IgD-negative memory B cell (primary cell): ENCODE measurements around the gene ZNF680. TPM values are rescaled to one million over a fixed set of nuclear protein-coding genes. Genes with fewer than 3 reads are reported as not detected.
"Not testable (repeated sequence)": the region's sequence is repeated elsewhere in the genome, so short reads cannot be mapped to it uniquely, and the experiment has no call there.

Source experiments
- H3K27ac Mint-ChIP-seq, 3 donors: one replicate each; pipeline ENCODE4 v1.8.0; 2020 to 2022; ENCODE audit warnings: mild to moderate bottlenecking in 3 of 3, mixed read lengths in 3 of 3, moderate library complexity in 1 of 3
- H3K27me3 Mint-ChIP-seq: one replicate; pipeline ENCODE4 v1.8.0; 2021; ENCODE audit warnings: mixed read lengths
- H3K36me3 Mint-ChIP-seq: one replicate; pipeline ENCODE4 v1.8.0; 2020; ENCODE audit warnings: mild to moderate bottlenecking, mixed read lengths
- H3K4me1 Mint-ChIP-seq, 3 donors: one replicate each; pipeline ENCODE4 v1.8.0; 2020 to 2022; ENCODE audit warnings: mixed read lengths in 3 of 3, mild to moderate bottlenecking in 1 of 3
- H3K4me3 Mint-ChIP-seq, 4 donors: one replicate each; pipeline ENCODE4 v1.8.0; 2020 to 2022; ENCODE audit warnings: mild to moderate bottlenecking in 4 of 4, mixed read lengths in 4 of 4, moderate library complexity in 3 of 4
- H3K9me3 Mint-ChIP-seq, 3 donors: one replicate each; pipeline ENCODE4 v1.8.0; 2020 to 2021; ENCODE audit warnings: mixed read lengths in 3 of 3, mild to moderate bottlenecking in 1 of 3
- polyA plus RNA-seq: library from polyadenylated mRNA; unstranded; fragments of 300-500 nt; fragmentation: Illumina TruSeq; gene quantifications from one replicate; pipeline ENCODE4 v1.2.3, GENCODE V29; 2021

The ZNF680 gene
- 10.4 TPM for polyA plus RNA-seq

DNA sequence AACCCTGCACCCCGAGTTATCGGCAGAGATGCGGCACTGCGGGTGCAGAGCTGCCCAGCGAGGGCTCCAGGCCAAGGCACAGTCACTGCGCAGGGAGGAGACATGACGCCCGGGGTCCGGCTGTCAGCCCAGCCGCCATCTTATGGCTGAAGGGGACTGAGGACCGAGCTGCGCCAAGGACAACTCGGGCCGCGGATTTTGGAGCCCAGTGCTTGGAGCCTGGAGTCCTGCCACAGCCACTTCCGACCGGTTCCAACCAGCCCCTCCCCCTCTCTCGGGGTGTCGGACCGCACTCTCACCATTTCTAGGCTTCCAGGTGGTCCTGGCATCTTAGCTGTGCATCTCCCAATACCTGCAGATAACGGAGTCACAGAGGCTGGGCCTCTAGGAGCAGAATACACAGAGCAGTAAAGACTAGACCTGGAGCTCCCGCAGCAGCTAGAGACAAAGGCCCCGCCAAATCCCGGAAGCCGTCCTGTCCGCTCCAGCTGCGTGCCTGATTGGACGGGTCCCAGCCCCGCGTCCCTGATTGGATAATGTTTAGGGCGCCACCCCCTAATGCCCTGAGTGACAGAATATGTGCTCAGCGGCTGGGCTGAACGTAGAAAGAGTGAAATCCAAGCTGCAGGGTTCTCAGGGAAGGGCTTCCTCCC, at the start of gene ZNF680:
TSS of gene ZNF680 (minus strand) at position 446 of the 653 bp plus-strand sequence. CDS start at position 329, 117 bp downstream.
- Mint-ChIP-seq H3K27me3 (no peaks in the 10 kb centered on the region), H3K27ac (peak within 1 kb of the TSS; percentile 92 to 99 (median 97)), H3K4me1 (peaks cover 21 to 29% (median 21%) of the 10 kb centered on the region in 3 donors), H3K4me3 (peak within 1 kb of the TSS; percentile 98 to 100 (median 99)), H3K36me3 (peaks cover 14% of the 10 kb centered on the region), H3K9me3 (peaks cover 2 to 4% (median 3%) of the 10 kb centered on the region in 3 donors)

DNA sequence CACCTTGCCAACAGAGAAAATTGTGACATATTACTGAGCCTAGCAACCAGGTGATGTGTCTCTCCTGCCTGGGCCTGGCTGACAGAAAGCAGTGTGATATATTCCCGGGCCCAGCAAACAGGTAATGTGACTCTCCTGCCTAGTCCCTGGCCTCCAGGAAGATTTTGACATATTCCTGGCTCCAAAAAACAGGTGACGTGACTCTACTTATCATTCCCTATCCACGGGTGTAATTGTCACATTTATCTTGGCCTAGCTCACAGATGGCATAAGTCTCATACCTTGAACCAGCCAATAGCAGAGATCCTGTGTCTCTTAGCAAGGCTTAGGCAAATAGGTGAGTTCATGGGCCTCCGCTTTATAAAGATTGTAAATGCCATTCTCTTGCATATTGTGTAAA, 49.6 kb upstream of the ZNF680 start:
- H3K4me1 Mint-ChIP-seq = no peaks in the 10 kb centered on the region
- no peak overlapping the region for H3K27ac Mint-ChIP-seq
- no peaks in the 10 kb centered on the region for H3K27me3 Mint-ChIP-seq
- H3K4me3 Mint-ChIP-seq = no peak overlapping the region
- peaks cover 0 to 2% (median 0%) of the 10 kb centered on the region in 3 donors for H3K9me3 Mint-ChIP-seq
- no peaks in the 10 kb centered on the region for H3K36me3 Mint-ChIP-seq

DNA sequence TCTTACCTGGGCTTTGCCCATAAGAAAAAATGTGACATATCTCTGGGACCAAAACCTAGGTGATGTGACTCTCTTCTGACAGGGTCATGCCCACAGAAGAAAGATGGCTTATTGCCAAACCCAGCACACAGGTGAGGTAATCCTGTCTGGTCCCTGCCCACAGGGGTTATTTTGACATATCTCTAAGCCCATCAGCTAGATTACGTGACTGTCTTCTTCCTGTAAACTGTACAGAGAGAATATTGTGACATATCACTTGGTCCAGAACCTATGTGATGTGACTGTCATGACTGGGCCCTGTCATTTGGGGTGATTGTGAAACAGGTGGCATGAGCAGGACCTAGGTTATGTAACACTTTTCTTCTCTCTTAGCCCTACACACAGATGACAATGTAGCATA, 48.8 kb upstream of the ZNF680 start:
- Mint-ChIP-seq H3K4me3 (no peak overlapping the region), H3K9me3 (peaks cover 0 to 2% (median 0%) of the 10 kb centered on the region in 3 donors), H3K4me1 (no peaks in the 10 kb centered on the region), H3K27me3 (no peaks in the 10 kb centered on the region), H3K27ac (no peak overlapping the region), H3K36me3 (no peaks in the 10 kb centered on the region)

DNA sequence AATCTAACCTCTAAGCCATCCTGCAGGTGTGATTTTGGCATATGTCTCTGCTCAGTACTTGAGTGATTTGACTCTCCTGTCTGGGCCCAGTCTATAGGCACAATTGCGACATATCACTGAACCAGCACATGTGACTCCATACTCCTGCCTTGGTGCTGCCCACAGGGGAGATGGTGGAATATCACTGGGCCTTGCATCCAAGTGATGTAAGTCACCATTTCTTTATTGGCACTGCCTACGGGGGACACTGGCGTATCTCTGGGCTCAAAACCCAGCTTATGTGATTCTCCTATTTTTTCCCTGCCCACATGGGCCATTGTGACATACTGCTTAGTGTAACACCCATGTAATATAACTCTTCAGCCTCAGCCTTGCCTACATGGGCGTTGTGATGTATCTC, 48.1 kb upstream of the ZNF680 start:
- no peaks in the 10 kb centered on the region for H3K4me1 Mint-ChIP-seq
- H3K9me3 Mint-ChIP-seq = peaks cover 0 to 2% (median 0%) of the 10 kb centered on the region in 3 donors
- H3K4me3 Mint-ChIP-seq = no peak overlapping the region
- H3K36me3 Mint-ChIP-seq = no peaks in the 10 kb centered on the region
- no peaks in the 10 kb centered on the region for H3K27me3 Mint-ChIP-seq
- no peak overlapping the region for H3K27ac Mint-ChIP-seq

DNA sequence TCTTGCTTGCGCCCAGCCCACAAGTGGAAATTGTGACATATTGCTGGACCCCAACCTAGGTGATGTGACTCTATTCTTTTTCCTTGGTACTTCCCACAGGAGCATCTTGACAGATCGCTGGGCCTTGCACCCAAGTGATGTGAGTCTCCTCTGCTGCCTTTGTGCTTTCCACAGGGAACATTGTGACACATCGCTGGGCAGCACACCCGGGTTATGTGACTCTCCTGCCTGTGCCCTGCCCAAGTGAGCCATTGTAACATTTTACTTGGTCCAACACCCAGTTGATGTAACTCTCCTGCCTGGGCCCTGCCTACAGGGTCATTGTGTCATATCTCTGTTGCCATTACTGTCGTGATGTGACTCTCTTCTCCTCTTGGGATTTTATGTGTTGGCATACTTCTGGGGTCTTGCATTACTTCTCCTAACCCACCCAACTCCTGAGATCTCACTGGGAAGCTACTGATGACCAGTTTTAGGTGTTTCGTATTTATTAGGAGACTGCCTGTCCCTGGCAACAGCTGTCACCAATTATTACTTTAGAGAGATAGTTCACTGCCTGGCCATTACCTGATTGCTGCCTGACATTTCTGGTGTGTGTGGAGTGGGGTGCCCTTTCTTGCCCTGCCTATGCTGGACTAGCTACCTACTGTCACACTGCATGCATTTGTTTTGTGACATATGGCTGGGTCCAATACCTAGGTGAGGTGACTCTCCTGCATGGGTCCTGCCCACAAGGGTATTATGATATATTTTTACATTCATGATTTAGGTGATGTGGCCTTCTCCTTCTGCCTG, 45.4 kb upstream of the ZNF680 start:
- no peaks in the 10 kb centered on the region for H3K4me1 Mint-ChIP-seq
- H3K36me3 Mint-ChIP-seq = no peaks in the 10 kb centered on the region
- peaks cover 0 to 2% (median 0%) of the 10 kb centered on the region in 3 donors for H3K9me3 Mint-ChIP-seq
- no peaks in the 10 kb centered on the region for H3K27me3 Mint-ChIP-seq
- H3K4me3 Mint-ChIP-seq = no peak overlapping the region
- H3K27ac Mint-ChIP-seq = no peak overlapping the region

DNA sequence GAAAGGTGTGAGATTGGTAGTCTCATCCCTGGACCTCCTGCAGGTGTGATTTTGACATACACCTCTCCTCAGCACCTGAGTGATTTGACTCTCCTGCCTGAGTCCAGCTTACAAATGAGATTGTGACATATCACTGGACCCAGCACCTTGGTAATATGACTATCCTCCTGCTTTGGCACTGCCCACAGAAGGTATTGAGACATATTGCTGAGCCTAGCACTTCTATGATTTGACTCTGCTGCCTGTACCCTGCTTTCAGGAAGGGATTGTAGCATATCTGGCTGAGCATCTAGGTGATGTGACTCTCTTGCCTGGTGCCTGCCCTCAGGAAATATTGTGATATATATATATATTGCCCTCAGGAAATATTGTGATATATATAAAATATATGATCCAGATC, 43.5 kb upstream of the ZNF680 start:
- Mint-ChIP-seq H3K4me1 (no peaks in the 10 kb centered on the region), H3K4me3 (no peak overlapping the region), H3K9me3 (peaks cover 0 to 2% (median 0%) of the 10 kb centered on the region in 3 donors), H3K27ac (no peak overlapping the region), H3K27me3 (no peaks in the 10 kb centered on the region), H3K36me3 (no peaks in the 10 kb centered on the region)

DNA sequence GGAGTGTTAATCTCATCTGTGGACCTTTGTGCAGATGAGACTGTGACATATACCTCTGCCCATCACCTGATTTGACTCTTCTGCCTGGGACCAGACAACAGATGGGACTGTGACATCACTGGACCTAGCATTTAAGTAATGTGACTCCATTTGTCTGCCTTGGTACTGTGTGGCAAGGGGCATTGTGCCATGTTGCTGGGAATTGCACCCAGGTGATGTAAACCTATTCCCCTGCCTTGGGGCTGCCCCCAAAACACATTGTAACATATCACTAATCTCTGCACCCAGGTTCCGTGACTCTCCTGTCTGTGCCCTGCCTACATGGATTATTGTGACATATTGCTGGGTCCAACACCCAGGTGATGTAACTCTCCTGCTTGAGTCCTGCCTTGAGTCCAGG, 40.4 kb upstream of the ZNF680 start:
- Mint-ChIP-seq H3K27me3 (no peaks in the 10 kb centered on the region), H3K4me3 (no peak overlapping the region), H3K4me1 (no peaks in the 10 kb centered on the region), H3K27ac (no peak overlapping the region), H3K36me3 (no peaks in the 10 kb centered on the region), H3K9me3 (peaks cover 0 to 2% (median 0%) of the 10 kb centered on the region in 3 donors)

DNA sequence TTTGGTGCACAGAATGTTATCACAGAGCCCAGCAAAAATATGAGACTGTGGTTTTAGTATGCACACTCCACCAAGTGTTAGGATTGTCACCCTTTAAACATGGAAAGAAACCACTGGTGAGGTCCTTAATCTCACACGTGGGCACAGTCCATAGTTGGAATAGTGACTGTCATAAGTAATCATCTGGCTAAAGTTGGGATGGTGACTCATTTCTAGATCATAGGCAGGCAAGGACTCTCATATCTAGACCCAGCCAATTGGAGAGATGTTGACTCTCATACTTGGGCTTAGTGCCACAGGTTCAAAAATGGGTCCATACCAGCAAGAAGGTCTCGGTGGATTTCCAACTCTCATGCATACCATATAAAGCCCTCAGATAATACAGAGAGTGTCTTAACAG, 39.6 kb upstream of the ZNF680 start:
- H3K27ac Mint-ChIP-seq = no peak overlapping the region
- H3K4me1 Mint-ChIP-seq = no peaks in the 10 kb centered on the region
- H3K36me3 Mint-ChIP-seq = no peaks in the 10 kb centered on the region
- no peak overlapping the region for H3K4me3 Mint-ChIP-seq
- no peaks in the 10 kb centered on the region for H3K27me3 Mint-ChIP-seq
- H3K9me3 Mint-ChIP-seq = no peaks in the 10 kb centered on the region

DNA sequence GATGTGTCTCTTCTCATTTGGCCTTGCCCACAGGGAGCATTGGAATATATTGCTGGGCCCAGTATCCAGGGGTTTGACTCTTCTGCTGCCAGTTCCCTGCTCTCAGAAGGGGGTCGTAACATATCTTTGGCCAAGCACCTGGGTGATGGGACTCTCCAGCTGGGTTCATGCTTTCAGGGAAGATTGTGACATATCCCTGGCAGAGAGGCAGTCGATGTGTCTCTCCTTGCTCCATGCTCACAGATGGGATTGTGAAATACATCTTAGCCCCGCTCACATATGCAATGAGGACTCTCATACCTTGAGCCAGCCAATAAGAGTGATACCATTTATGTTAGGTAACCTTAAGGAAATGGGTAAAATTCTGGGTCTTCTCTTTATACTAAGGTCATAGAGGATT, 39.2 kb upstream of the ZNF680 start:
- Mint-ChIP-seq H3K9me3 (no peaks in the 10 kb centered on the region), H3K27ac (no peak overlapping the region), H3K4me3 (no peak overlapping the region), H3K4me1 (no peaks in the 10 kb centered on the region), H3K27me3 (no peaks in the 10 kb centered on the region), H3K36me3 (no peaks in the 10 kb centered on the region)

DNA sequence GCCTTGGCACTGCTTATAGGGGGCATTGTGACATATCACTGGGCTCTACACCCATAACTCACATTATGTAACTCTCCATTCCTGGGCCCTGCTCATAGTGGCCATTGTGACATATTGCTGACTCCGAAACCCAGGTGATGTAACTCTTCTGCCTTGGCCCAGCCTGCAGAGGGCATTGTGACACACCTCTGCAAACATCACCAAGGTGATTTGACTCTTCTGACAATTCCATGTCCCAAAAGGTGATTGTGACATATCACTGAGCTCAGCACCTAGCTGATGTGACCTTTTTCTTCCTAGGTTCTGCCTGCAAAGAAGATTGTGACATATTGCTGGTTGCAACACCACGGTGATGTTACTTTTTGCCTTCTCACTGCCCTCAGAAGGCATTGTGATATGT, 36.5 kb upstream of the ZNF680 start:
- Mint-ChIP-seq H3K27me3 (no peaks in the 10 kb centered on the region), H3K4me3 (no peak overlapping the region), H3K9me3 (peaks cover 0 to 2% (median 1%) of the 10 kb centered on the region in 3 donors), H3K27ac (no peak overlapping the region), H3K36me3 (no peaks in the 10 kb centered on the region), H3K4me1 (no peaks in the 10 kb centered on the region)

DNA sequence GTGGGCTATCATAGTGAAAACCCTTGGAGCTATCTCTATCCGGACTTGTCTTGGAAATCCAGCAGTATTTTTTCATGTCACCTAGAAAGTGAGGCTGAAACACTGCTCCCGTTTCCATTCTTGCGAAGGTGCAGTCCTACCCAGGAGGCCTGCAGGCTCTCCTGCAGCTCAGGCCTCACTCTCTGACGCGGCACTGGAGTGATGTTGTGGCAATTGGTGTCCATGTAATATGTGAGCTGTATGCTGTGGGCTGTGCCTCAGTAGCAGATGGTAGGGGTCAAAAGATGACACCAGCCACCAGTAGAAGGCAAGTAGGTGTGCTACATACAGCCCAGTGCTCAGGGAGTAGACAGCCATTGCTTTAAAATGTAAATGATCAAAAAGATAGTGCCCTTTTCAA, 28.1 kb upstream of the ZNF680 start:
- Mint-ChIP-seq H3K27ac (no peak overlapping the region), H3K36me3 (no peaks in the 10 kb centered on the region), H3K4me3 (no peak overlapping the region)

DNA sequence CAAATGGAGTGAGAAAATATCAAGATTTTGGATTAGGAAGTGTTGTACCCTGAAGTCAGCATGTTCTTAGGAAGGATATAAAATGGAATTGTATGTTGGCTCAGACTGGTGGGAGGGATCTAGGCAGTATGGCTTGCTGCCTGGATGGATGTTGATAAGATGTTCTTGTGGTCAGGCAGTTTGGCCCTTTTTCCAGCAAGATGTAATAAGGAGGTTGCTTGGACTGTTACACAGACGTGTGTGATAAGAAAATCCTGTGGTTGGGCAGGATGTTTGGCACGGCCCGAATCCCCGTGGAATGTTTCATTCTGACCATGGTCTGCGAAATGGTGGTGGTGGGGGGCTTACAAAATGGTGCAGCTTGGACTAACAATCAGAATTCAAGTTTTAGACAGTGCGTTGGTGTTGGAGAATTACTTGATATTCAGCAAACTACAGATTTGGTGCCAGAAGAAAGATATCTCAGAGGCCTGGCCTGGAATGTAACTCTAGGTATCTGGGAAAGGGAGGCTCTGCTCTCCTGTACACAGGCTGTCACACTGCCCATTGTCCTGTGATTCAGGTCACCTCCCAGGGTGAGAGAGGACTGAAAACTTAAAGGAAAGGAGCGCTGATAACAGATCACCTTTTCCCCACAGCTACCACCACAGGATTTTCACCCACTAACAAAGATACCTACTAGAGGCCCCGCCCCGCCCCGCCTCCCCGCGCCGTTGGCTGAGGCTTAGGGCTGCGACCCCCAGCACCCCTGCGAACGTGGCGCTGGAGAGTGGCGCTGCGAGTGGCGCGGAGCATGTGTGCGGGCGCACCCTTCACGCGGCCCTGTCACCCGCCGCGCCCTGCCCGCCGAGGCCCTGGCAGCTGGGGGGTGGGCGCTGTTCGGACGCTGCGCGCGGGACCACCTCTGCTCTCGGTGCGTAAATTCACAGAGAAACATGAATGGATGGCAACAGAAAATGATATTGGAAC, 19.3 kb upstream of the ZNF680 start:
- Mint-ChIP-seq H3K27me3 (no peaks in the 10 kb centered on the region), H3K4me1 (no peaks in the 10 kb centered on the region), H3K4me3 (no peak overlapping the region), H3K27ac (no peak overlapping the region), H3K9me3 (peaks cover 5 to 8% (median 8%) of the 10 kb centered on the region in 3 donors), H3K36me3 (no peaks in the 10 kb centered on the region)

More for the DNA sequence above, 28.1 kb upstream of the ZNF680 start:
- Mint-ChIP-seq H3K4me1 (peaks cover 0 to 1% (median 0%) of the 10 kb centered on the region in 3 donors), H3K9me3 (peaks cover 4 to 11% (median 10%) of the 10 kb centered on the region in 3 donors), H3K27me3 (no peaks in the 10 kb centered on the region)

DNA sequence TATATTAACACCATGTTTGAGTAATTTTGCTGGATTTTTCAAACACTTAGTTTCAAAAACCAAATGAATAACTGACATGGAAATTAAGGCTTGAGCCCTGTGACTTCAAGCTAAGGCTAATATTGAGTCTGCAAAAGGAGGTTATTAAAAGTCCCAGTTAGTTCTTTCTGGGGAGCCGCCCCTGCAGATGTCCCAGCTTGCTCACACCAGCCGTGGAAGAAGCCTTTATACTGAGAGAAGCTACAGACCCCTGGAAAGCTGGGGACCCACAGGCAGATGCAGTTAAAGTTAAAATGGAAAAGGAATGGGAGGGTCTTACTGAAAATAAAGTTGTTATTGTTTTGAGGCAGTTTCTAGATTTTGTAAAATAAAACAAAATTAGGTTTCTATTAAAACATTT, 18.5 kb upstream of the ZNF680 start:
- Mint-ChIP-seq H3K36me3 (no peaks in the 10 kb centered on the region), H3K4me3 (no peak overlapping the region), H3K27me3 (no peaks in the 10 kb centered on the region), H3K9me3 (peaks cover 4 to 5% (median 5%) of the 10 kb centered on the region in 3 donors), H3K27ac (no peak overlapping the region), H3K4me1 (no peaks in the 10 kb centered on the region)

DNA sequence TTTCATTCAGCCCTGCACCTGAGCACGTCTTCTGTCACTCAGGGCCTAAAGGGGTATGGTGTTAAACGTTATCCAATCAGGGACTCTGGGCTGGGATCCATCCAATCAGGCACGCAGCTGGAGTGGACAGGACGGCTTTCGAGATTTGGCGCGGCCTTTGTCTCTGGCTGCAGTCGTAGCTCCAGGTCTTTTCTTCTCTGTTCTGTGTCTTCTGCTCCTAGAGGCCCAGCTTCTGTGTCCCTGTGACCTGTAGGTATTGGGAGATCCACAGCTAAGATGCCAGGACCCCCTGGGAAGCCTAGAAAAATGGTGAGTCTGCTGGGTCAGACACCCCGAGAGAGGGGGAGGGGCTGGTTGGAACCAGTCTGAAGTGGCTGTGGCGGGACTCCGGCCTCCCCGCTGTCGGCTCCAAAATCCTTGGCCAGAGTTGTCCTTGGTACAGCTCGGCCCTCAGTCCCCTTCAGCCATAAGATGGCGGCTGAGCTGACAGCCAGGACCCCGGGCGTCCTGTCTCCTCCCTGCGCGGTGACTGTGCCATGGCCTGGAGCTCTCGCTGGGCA, 11.7 kb upstream of the ZNF680 start:
- H3K9me3 Mint-ChIP-seq = peaks cover 0 to 2% (median 0%) of the 10 kb centered on the region in 3 donors
- no peaks in the 10 kb centered on the region for H3K36me3 Mint-ChIP-seq
- H3K27ac Mint-ChIP-seq = no peak overlapping the region
- no peak overlapping the region for H3K4me3 Mint-ChIP-seq
- H3K4me1 Mint-ChIP-seq = peaks cover 2 to 5% (median 3%) of the 10 kb centered on the region in 3 donors
- peaks cover 10% of the 10 kb centered on the region for H3K27me3 Mint-ChIP-seq

DNA sequence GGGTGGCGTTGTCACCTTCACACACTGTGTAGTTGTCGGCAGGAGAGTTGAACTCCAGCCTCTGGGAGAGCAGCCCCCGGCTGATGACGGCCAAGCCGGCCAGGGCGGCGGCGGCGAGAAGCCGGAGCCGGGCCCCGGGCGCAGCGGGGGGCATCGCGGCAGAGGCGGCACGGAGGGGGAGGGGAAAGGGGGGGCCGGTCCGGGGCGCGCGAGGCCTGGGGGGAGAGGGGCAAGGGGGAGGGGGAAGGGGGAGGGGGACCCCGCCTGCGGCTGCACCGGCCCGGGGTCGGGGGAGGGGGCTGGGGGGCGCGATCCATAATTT, 7.4 kb upstream of the ZNF680 start:
- H3K9me3 Mint-ChIP-seq, H3K4me1 Mint-ChIP-seq, H3K36me3 Mint-ChIP-seq, H3K27ac Mint-ChIP-seq: not testable (repeated sequence)
- Mint-ChIP-seq H3K27me3 (peaks cover 12% of the 10 kb centered on the region), H3K4me3 (peak overlapping the region; percentile 83 to 96 (median 95))
